BLaER1 treated with 17β-estradiol and CSF1 and Interleukin-3, amounts not matched to agents 10 nM and 100 nM (cell line): ENCODE results near the gene DPCD.
"Not testable (repeated sequence)": the region's sequence is repeated elsewhere in the genome, so short reads cannot be mapped to it uniquely, and the experiment has no call there.

Source experiments
- H3K27ac ChIP-seq, 11 experiments: shearing (Covaris generic); formaldehyde crosslinking; 2 replicates each; pipeline ENCODE4 v1.8.1; 2022
- H3K27me3 ChIP-seq, 11 experiments: shearing (Covaris generic); formaldehyde crosslinking; 2 replicates each; pipeline ENCODE4 v1.8.1; 2022
- H3K36me3 ChIP-seq, 11 experiments: shearing (Covaris generic); formaldehyde crosslinking; 2 replicates each; pipeline ENCODE4 v1.8.1; 2022
- H3K4me1 ChIP-seq, 10 experiments: shearing (Covaris generic); formaldehyde crosslinking; 2 replicates each; pipeline ENCODE4 v1.8.1; 2022
- H3K4me2 ChIP-seq, 11 experiments: shearing (Covaris generic); formaldehyde crosslinking; 2 replicates each; pipeline ENCODE4 v1.8.1; 2022
- H3K4me3 ChIP-seq, 10 experiments: shearing (Covaris generic); formaldehyde crosslinking; 2 replicates each; pipeline ENCODE4 v1.8.1; 2022
- H3K9ac ChIP-seq, 11 experiments: shearing (Covaris generic); formaldehyde crosslinking; 2 replicates each; pipeline ENCODE4 v1.8.1; 2022
- H3K9me3 ChIP-seq, 11 experiments: shearing (Covaris generic); formaldehyde crosslinking; replicated peaks in 1 of 11; 2 replicates each; pipeline ENCODE4 v1.8.1; 2022
- H4K20me1 ChIP-seq, 11 experiments: shearing (Covaris generic); formaldehyde crosslinking; 2 replicates each; pipeline ENCODE4 v1.8.1; 2022
- Cebpa-rat ChIP-seq, 11 experiments: shearing (Covaris generic); IDR thresholded peaks; 2 replicates each; pipeline ENCODE4 v1.8.1; 2022

DPCD gene

DNA sequence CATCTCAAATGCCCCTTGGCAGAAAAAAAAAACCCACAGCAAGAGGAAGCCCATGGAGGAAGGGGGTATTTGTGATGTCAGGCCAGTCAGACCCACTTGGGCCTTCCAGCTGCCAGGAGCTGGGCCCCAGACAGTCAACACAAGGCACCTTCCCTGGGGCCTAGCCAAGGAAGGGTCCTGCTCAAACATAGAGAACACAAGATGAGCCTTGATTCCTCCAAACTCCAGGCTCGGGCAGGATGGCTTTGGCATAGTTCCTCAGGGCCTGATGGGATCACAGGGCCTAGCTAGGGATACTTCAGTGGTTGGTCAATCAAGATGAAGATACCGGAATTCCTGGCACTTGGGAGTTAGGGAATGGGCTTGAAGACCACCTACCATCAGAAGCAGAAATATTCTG lies 30.8 kb downstream of the DPCD start:
- no peak overlapping the region for H3K4me3 ChIP-seq
- peaks cover 56 to 81% (median 70%) of the 10 kb centered on the region in 11 experiments for H3K36me3 ChIP-seq
- peaks cover 19 to 50% (median 32%) of the 10 kb centered on the region in 10 experiments for H3K4me1 ChIP-seq
- H4K20me1 ChIP-seq, result peaks cover 0 to 30% (median 4%) of the 10 kb centered on the region in 11 experiments; a peak in 6 of 22 replicates
- no peaks in the 10 kb centered on the region for H3K27me3 ChIP-seq
- H3K27ac ChIP-seq, result peak overlapping the region in 8 of 11 experiments; percentile 63 to 94 (median 84); a peak in 16 of 22 replicates
- peak overlapping the region; percentile 15 to 99 (median 81); a peak in 19 of 22 replicates for H3K4me2 ChIP-seq
- no peak for TF ChIP-seq Cebpa-rat (IDR thresholded peaks at IDR 0.05)
- peaks cover 0 to 6% (median 0%) of the 10 kb centered on the region in 11 experiments; a peak in 2 of 22 replicates for H3K9me3 ChIP-seq
- peak overlapping the region in 3 of 11 experiments; percentile 71 to 80 (median 75); a peak in 4 of 22 replicates for H3K9ac ChIP-seq

DNA sequence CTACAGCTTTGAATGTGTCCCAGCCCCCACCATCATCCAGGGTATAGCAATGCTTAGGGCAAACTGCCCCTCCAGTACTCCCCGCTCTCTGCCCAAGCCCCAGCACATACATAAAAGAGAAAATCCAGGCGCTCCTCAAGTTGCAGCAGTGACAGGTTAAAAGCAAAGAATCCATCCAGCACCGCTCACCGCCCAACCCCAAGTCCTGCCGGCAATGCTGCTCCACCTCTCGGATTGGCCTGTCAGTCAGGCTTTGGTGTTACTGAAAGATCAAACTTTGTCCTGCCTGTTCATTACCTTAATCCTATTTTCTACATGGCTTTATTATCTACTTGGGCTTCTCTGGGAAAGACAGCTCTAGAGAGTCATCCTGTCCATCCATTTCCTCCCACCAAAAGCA lies 31.9 kb downstream of the DPCD start:
- Histone ChIP-seq H3K36me3 (peaks cover 58 to 79% (median 77%) of the 10 kb centered on the region in 11 experiments), H3K27me3 (no peaks in the 10 kb centered on the region), H4K20me1 (peaks cover 5 to 36% (median 9%) of the 10 kb centered on the region in 11 experiments; a peak in 15 of 22 replicates), H3K27ac (peak overlapping the region in 6 of 11 experiments; percentile 12 to 85 (median 29); a peak in 6 of 22 replicates), H3K4me1 (peaks cover 30 to 61% (median 42%) of the 10 kb centered on the region in 10 experiments), H3K4me3 (no peak overlapping the region), H3K9ac (no peak overlapping the region), H3K9me3 (peaks cover 0 to 7% (median 0%) of the 10 kb centered on the region in 11 experiments; a peak in 2 of 22 replicates), H3K4me2 (peak overlapping the region in 2 of 11 experiments; percentile 78 to 86; a peak in 4 of 22 replicates)
- TF ChIP-seq Cebpa-rat (IDR thresholded peaks at IDR 0.05), result no peak

DNA sequence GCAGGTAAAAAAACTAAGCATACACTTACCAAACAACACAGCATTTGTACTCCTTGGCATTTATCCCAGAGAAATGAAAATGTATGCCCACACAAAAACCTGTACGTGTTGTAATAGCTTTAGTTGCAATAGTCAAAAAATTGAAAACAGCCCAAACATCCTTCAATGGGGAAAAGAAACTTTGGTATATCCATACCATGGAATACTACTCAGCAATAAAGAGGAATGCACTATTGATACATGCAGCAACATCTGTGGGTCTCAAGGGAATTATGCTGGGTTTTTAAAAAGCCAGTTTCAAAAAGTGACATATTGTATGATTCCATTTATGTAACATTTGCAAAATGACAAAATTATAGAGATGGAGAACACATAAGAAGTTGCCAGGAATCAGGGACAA lies 35.4 kb downstream of the DPCD start:
- peaks cover 25 to 43% (median 39%) of the 10 kb centered on the region in 11 experiments; a peak in 20 of 22 replicates for H4K20me1 ChIP-seq
- peaks cover 0 to 7% (median 0%) of the 10 kb centered on the region in 11 experiments; a peak in 2 of 22 replicates for H3K9me3 ChIP-seq
- no peaks in the 10 kb centered on the region for H3K27me3 ChIP-seq
- peak overlapping the region in 1 of 11 experiments; percentile 80; a peak in 1 of 22 replicates for H3K4me2 ChIP-seq
- peaks cover 46 to 91% (median 76%) of the 10 kb centered on the region in 11 experiments for H3K36me3 ChIP-seq
- no peak overlapping the region for H3K4me3 ChIP-seq
- no peak for TF ChIP-seq Cebpa-rat (IDR thresholded peaks at IDR 0.05)
- no peak overlapping the region for H3K9ac ChIP-seq
- H3K4me1 ChIP-seq, result peaks cover 27 to 45% (median 36%) of the 10 kb centered on the region in 10 experiments
- H3K27ac ChIP-seq, result no peak overlapping the region

DNA sequence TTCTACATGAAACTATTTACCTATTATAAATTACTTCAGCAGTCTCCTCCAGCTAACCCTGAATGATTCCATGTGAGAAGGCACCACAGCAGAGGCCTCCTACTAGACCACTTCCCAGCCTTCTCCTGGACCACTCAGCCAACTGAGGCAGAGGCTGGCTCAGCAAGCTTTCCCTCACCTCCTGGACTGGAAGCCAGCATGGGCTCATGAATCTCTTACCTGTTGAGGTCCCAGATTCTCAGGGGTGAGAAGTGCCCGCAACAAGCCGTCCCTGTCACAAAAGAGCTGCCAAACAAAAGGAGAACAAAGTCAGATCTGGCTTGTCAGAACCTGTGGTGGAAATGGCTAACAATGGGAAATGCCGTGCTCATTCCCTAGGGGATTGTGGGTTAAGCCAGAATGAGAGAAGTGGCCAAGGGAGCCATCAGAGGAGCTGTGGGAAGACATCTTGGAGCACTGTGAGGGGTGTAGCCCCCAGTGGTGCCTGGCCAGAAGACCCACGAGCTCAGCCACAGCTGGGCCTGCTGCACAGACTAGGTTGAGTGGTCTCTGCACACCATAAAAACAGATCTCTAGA lies 36.5 kb downstream of the DPCD start:
- Histone ChIP-seq H3K4me3 (0 out of 20 replicates have a peak overlapping the region, but pooled peaks of 1 of the 10 experiments have one; percentile 4), H3K9ac (peak overlapping the region in 5 of 11 experiments; percentile 3 to 53 (median 23); a peak in 10 of 22 replicates), H3K4me1 (peaks cover 22 to 34% (median 26%) of the 10 kb centered on the region in 10 experiments), H3K36me3 (peaks cover 50 to 95% (median 77%) of the 10 kb centered on the region in 11 experiments), H3K27me3 (no peaks in the 10 kb centered on the region), H4K20me1 (peaks cover 25 to 52% (median 46%) of the 10 kb centered on the region in 11 experiments; a peak in 20 of 22 replicates), H3K4me2 (peak overlapping the region; percentile 57 to 92 (median 73)), H3K27ac (peak overlapping the region in 7 of 11 experiments; percentile 11 to 63 (median 41); a peak in 9 of 22 replicates), H3K9me3 (peaks cover 0 to 7% (median 0%) of the 10 kb centered on the region in 11 experiments; a peak in 2 of 22 replicates)
- TF ChIP-seq Cebpa-rat (IDR thresholded peaks at IDR 0.05), result no peak

DNA sequence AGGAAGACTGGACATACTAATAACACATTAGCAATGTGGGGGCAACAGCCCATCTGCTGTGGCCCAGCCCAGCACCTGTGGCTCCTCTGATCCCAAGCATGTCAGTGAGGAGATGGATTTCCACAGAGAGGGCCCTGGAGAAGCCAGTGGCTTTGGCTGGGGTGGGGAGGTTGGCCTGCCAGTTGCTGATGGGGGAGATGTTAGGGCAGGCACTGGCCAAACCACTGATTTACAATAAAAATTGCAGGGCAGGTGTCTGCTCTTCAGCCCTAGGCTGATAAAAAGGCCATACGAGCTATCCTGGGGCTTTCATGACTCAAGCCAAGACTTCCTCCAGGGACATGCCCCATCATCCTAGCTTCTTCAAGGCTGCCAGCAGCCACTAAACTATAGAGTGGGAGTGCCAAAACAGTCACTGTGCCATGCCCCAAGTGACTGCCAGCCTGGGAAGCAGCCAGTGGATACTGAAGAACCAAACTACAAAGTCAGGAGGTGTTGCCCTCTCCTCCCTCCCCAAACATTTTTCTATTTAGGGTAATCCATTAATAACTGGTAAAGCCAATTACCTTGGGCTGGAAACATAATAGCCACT lies 37.8 kb downstream of the DPCD start:
- Histone ChIP-seq H3K4me1 (peaks cover 19 to 31% (median 25%) of the 10 kb centered on the region in 10 experiments), H3K27ac (no peak overlapping the region), H3K27me3 (no peaks in the 10 kb centered on the region), H3K36me3 (peaks cover 49 to 95% (median 77%) of the 10 kb centered on the region in 11 experiments), H3K4me2 (peak overlapping the region; percentile 57 to 92 (median 73)), H4K20me1 (peaks cover 28 to 66% (median 54%) of the 10 kb centered on the region in 11 experiments; a peak in 20 of 22 replicates), H3K9ac (no peak overlapping the region), H3K4me3 (no peak overlapping the region), H3K9me3 (peaks cover 0 to 7% (median 0%) of the 10 kb centered on the region in 11 experiments; a peak in 2 of 22 replicates)
- no peak for TF ChIP-seq Cebpa-rat (IDR thresholded peaks at IDR 0.05)

DNA sequence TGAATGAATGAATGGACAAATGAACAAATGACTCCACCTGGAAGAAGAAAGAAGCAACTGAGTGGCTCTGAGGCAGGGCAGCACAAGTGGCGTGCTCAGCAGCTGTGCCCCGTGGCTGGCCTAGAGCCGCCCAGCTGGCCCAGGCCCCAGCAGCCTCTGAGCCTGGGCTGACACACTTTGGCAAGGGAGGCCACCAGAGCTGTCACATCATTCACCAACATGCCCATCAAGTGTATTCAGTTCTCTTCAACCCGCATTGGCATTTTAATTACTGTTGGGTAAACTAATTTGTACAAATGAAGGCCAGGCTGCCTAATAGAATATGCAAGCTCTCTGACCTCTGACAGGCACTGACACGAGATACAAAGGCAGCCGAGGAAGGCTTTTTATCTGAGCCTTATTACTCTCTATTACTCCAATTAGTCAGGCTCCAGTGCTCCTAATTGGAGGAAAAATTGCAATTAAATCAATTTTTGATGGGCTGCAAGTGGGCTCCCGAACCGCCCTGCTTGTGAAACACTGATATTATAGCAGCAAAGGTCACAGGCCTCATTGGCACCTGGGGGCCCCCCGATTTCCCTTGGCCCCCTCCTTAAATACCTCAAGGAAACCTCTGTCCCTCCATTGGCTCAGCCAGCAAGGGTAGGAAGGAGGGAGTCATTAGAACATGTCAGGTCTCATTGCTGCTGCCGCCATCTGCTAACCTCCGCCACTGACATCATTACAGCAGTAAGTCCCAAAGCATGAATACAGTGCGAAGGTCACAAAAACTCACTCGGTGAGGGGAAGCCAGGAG lies 41.9 kb downstream of the DPCD start:
- no peak overlapping the region for H3K4me3 ChIP-seq
- no peaks in the 10 kb centered on the region for H3K9me3 ChIP-seq
- H3K36me3 ChIP-seq, result peaks cover 32 to 89% (median 68%) of the 10 kb centered on the region in 11 experiments; a peak in 21 of 22 replicates
- no peak overlapping the region for H3K27ac ChIP-seq
- H4K20me1 ChIP-seq, result peaks cover 21 to 69% (median 53%) of the 10 kb centered on the region in 11 experiments; a peak in 20 of 22 replicates
- H3K27me3 ChIP-seq, result no peaks in the 10 kb centered on the region
- TF ChIP-seq Cebpa-rat (IDR thresholded peaks at IDR 0.05), result no peak
- no peak overlapping the region for H3K4me2 ChIP-seq
- H3K9ac ChIP-seq, result no peak overlapping the region
- peaks cover 11 to 17% (median 14%) of the 10 kb centered on the region in 10 experiments for H3K4me1 ChIP-seq

DNA sequence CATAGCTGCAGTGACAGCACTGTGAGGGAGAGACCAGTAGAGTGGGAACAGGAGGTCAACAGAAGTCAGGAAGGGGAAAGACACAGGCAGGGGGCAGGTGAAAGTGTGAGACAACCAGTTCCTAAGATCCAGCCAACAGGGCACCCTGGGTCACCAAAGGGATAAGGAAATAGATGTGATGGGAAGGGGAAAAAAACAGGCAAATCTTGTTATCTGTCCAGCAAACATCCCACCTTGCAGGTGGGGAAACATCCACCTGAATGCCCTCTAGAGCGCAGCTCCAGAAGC lies 42.5 kb downstream of the DPCD start:
- no peak for TF ChIP-seq Cebpa-rat (IDR thresholded peaks at IDR 0.05)
- Histone ChIP-seq H4K20me1 (peaks cover 16 to 68% (median 48%) of the 10 kb centered on the region in 11 experiments; a peak in 20 of 22 replicates), H3K4me3 (no peak overlapping the region), H3K36me3 (peaks cover 35 to 90% (median 70%) of the 10 kb centered on the region in 11 experiments), H3K4me1 (peaks cover 5 to 11% (median 8%) of the 10 kb centered on the region in 10 experiments; a peak in 19 of 20 replicates), H3K9me3 (no peaks in the 10 kb centered on the region), H3K9ac (no peak overlapping the region), H3K27ac (no peak overlapping the region), H3K4me2 (no peak overlapping the region), H3K27me3 (no peaks in the 10 kb centered on the region)

DNA sequence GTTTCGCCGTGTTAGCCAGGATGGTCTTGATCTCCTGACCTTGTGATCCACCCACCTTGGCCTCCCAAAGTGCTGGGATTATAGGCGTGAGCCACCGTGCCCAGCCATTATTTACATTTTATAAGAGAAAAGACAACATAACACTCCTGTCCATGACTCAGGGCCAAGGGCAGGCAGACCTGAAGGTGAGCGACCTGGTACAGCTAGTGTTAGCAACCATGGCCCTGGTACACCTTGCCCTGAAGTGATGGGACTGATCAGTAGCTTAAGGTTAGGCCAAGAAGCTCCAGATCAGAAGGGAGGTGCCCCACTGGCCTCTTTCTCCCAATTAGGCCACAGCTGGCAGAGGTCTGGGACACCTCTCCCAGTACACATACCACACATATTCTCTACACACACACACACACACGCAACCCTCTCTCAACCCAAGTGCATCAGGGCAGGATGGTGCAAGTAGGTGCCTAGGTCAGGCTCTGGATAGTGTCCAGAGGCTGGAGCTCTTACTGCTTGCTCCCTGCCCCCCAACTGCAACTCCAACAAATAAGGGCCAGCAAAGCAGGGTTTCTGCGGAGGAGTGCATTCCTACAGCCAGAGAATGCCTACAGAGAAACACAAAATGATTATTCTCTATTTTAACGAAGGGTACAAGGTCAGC lies 43.8 kb downstream of the DPCD start:
- no peaks in the 10 kb centered on the region for H3K4me1 ChIP-seq
- H3K9me3 ChIP-seq, result no peaks in the 10 kb centered on the region
- H3K4me3 ChIP-seq, result no peak overlapping the region
- H4K20me1 ChIP-seq, result peaks cover 9 to 57% (median 36%) of the 10 kb centered on the region in 11 experiments; a peak in 17 of 22 replicates
- no peaks in the 10 kb centered on the region for H3K27me3 ChIP-seq
- H3K9ac ChIP-seq, result no peak overlapping the region
- peaks cover 41 to 93% (median 67%) of the 10 kb centered on the region in 11 experiments for H3K36me3 ChIP-seq
- no peak for TF ChIP-seq Cebpa-rat (IDR thresholded peaks at IDR 0.05)
- no peak overlapping the region for H3K4me2 ChIP-seq
- no peak overlapping the region for H3K27ac ChIP-seq

DNA sequence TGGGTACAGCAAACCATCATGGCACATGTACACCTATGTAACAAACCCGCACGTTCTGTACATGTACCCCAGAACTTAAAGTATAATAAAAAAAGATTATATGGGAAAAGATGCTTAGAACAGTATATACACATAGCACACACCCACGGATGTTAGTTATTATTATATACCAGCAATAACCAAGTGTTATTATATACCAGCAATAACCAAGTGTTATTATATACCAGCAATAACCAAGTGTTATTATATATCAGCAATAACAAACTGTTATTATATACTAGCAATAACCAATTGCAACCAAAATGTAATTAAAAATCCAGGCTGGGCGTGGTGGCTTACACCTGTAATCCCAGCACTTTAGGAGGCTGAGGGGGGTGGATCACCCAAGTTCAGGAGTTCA lies 45.4 kb downstream of the DPCD start:
- not testable (repeated sequence) for H3K27me3 ChIP-seq, H3K4me1 ChIP-seq, H3K27ac ChIP-seq, H3K4me2 ChIP-seq, H3K4me3 ChIP-seq, H3K9me3 ChIP-seq, H3K9ac ChIP-seq
- Histone ChIP-seq H4K20me1 (peaks cover 3 to 41% (median 22%) of the 10 kb centered on the region in 11 experiments; a peak in 16 of 22 replicates), H3K36me3 (peaks cover 50 to 89% (median 66%) of the 10 kb centered on the region in 11 experiments)
